H9 (cell line): Measurements from ENCODE around the gene DCDC2C. TPM values are rescaled to one million over a fixed set of nuclear protein-coding genes. Genes with fewer than 3 reads are reported as not detected.

ENCODE experiments used
- DNase-seq: peaks from one replicate; pipeline ENCODE4 v3.0.0-alpha.2; 2017
- H2AFZ ChIP-seq: one replicate; pipeline ENCODE4 v1.6.1; 2013; ENCODE audit warnings: mild to moderate bottlenecking, low read length, control low read depth, moderate library complexity
- H2AK5ac ChIP-seq: 2 replicates; pipeline ENCODE4 v1.6.1; 2013; ENCODE audit warnings: low read length, control low read depth, mixed read lengths; ENCODE audit not compliant: insufficient read length
- H2BK120ac ChIP-seq: one replicate; pipeline ENCODE4 v1.6.1; 2013; ENCODE audit warnings: low read depth, mild to moderate bottlenecking, low read length, control low read depth, inconsistent platforms; ENCODE audit not compliant: poor library complexity, severe bottlenecking
- H2BK12ac ChIP-seq: 2 replicates; pipeline ENCODE4 v1.6.1; 2013; ENCODE audit warnings: low read length, control low read depth, mixed read lengths, low read depth; ENCODE audit not compliant: insufficient read length
- H2BK15ac ChIP-seq: 2 replicates; pipeline ENCODE4 v1.6.1; 2013; ENCODE audit warnings: low read depth, low read length, control low read depth
- H2BK20ac ChIP-seq: one replicate; pipeline ENCODE4 v1.6.1; 2013; ENCODE audit warnings: low read depth, mild to moderate bottlenecking, low read length, control low read depth, inconsistent platforms; ENCODE audit not compliant: poor library complexity, severe bottlenecking
- H2BK5ac ChIP-seq: 2 replicates; pipeline ENCODE4 v1.6.1; 2013; ENCODE audit warnings: low read length, control low read depth, mixed read lengths; ENCODE audit not compliant: insufficient read length
- H3K14ac ChIP-seq: 2 replicates; pipeline ENCODE4 v1.6.1; 2013; ENCODE audit warnings: low read length, control low read depth; ENCODE audit not compliant: insufficient read depth
- H3K18ac ChIP-seq: 2 replicates; pipeline ENCODE4 v1.6.1; 2013; ENCODE audit warnings: low read depth, mild to moderate bottlenecking, mixed read lengths, low read length, control low read depth; ENCODE audit not compliant: insufficient read length
- H3K23ac ChIP-seq: 2 replicates; pipeline ENCODE4 v1.6.1; 2013; ENCODE audit warnings: low read length, control low read depth, mixed read lengths, low read depth; ENCODE audit not compliant: insufficient read length
- H3K23me2 ChIP-seq: 2 replicates; pipeline ENCODE4 v1.6.1; 2013; ENCODE audit warnings: low read depth, mild to moderate bottlenecking, mixed read lengths, low read length, control low read depth; ENCODE audit not compliant: insufficient read length, poor library complexity, severe bottlenecking
- H3K27ac ChIP-seq: 2 replicates; pipeline ENCODE4 v1.5.1; 2013; ENCODE audit warnings: low read length, control low read depth, mixed read lengths, low read depth; ENCODE audit not compliant: insufficient read length
- H3K27me3 ChIP-seq: 2 replicates; pipeline ENCODE4 v1.6.1; 2013; ENCODE audit warnings: low read length, control low read depth, inconsistent platforms; ENCODE audit not compliant: insufficient read depth
- H3K4ac ChIP-seq: 2 replicates; pipeline ENCODE4 v1.6.1; 2013; ENCODE audit warnings: low read depth, mild to moderate bottlenecking, control low read depth, inconsistent platforms, low read length, moderate library complexity
- H3K4me1 ChIP-seq: 2 replicates; pipeline ENCODE4 v1.6.1; 2013; ENCODE audit warnings: low read length, control low read depth, inconsistent platforms; ENCODE audit not compliant: insufficient read depth
- H3K4me2 ChIP-seq: 2 replicates; pipeline ENCODE4 v1.6.1; 2013; ENCODE audit warnings: low read length, control low read depth, mixed read lengths; ENCODE audit not compliant: insufficient read length, insufficient read depth
- H3K56ac ChIP-seq: 2 replicates; pipeline ENCODE4 v1.6.1; 2013; ENCODE audit warnings: low read depth, mild to moderate bottlenecking, mixed read lengths, low read length, control low read depth; ENCODE audit not compliant: insufficient read length
- H3K79me1 ChIP-seq: 2 replicates; pipeline ENCODE4 v1.6.1; 2013; ENCODE audit warnings: low read depth, mild to moderate bottlenecking, moderate library complexity, low read length, control low read depth, inconsistent platforms; ENCODE audit not compliant: insufficient read depth, poor library complexity, severe bottlenecking
- H3K79me2 ChIP-seq: 2 replicates; pipeline ENCODE4 v1.6.1; 2013; ENCODE audit warnings: low read length, control low read depth, inconsistent platforms; ENCODE audit not compliant: insufficient read depth
- H3K9ac ChIP-seq: 2 replicates; pipeline ENCODE4 v1.6.1; 2013; ENCODE audit warnings: low read length, control low read depth, mixed read lengths; ENCODE audit not compliant: insufficient read length; ENCODE audit errors: extremely low read depth
- H3K9me3 ChIP-seq: one replicate; pipeline ENCODE4 v1.6.1; 2013; ENCODE audit warnings: low read depth, low read length, inconsistent platforms; ENCODE audit not compliant: control insufficient read depth
- H3T11ph ChIP-seq: one replicate; pipeline ENCODE4 v1.6.1; 2013; ENCODE audit warnings: mild to moderate bottlenecking, low read length, control low read depth, inconsistent platforms
- H4K20me1 ChIP-seq: one replicate; pipeline ENCODE4 v1.6.1; 2013; ENCODE audit not compliant: control insufficient read depth, insufficient read length, insufficient read depth
- H4K5ac ChIP-seq: 2 replicates; pipeline ENCODE4 v1.6.1; 2013; ENCODE audit warnings: low read depth, mild to moderate bottlenecking, mixed read lengths, low read length, control low read depth; ENCODE audit not compliant: insufficient read length
- H4K8ac ChIP-seq: replicated peaks from 2 replicates; pipeline ENCODE4 v1.6.1; 2013; ENCODE audit warnings: low read length, control low read depth, mixed read lengths, low read depth; ENCODE audit not compliant: insufficient read length
- H4K91ac ChIP-seq: 2 replicates; pipeline ENCODE4 v1.6.1; 2013; ENCODE audit warnings: low read depth, mild to moderate bottlenecking, moderate library complexity, mixed read lengths, low read length, control low read depth; ENCODE audit not compliant: insufficient read length
- H3K27ac Mint-ChIP-seq, 3 experiments: 2 replicates in 2 of 3; 3 replicates in 1 of 3; pipeline ENCODE4 v1.8.0; 2020 to 2021; ENCODE audit warnings: mixed read lengths in 3 of 3, mild to moderate bottlenecking in 1 of 3, moderate library complexity in 1 of 3
- H3K27me3 Mint-ChIP-seq: 2 replicates; pipeline ENCODE4 v1.8.0; 2021; ENCODE audit warnings: low read depth, mild to moderate bottlenecking, moderate library complexity, mixed read lengths
- H3K36me3 Mint-ChIP-seq, 3 experiments: 2 replicates in 2 of 3; 3 replicates in 1 of 3; pipeline ENCODE4 v1.8.0; 2020 to 2021; ENCODE audit warnings: low read depth in 3 of 3, mixed read lengths in 3 of 3; ENCODE audit not compliant: insufficient read depth in 1 of 3
- H3K4me1 Mint-ChIP-seq, 2 experiments: 2 replicates each; pipeline ENCODE4 v1.8.0; 2020; ENCODE audit warnings: mixed read lengths in 2 of 2
- H3K4me3 Mint-ChIP-seq, 2 experiments: 2 replicates in 1 of 2; 3 replicates in 1 of 2; pipeline ENCODE4 v1.8.0; 2020 to 2021; ENCODE audit warnings: mild to moderate bottlenecking in 2 of 2, mixed read lengths in 2 of 2, moderate library complexity in 1 of 2
- H3K9me3 Mint-ChIP-seq, 2 experiments: 2 replicates in 1 of 2; 3 replicates in 1 of 2; pipeline ENCODE4 v1.8.0; 2020; ENCODE audit warnings: mild to moderate bottlenecking in 2 of 2, mixed read lengths in 2 of 2, moderate library complexity in 1 of 2
- CTCF ChIP-seq: fragments of 200-600 bp; sonication (generic); conservative IDR thresholded peaks from 3 replicates; pipeline ENCODE4 v1.8.0; 2021; ENCODE audit warnings: antibody characterized with exemption, mild to moderate bottlenecking
- WGBS: extraction: QIAGEN DNeasy Blood & Tissue Kit; methylation state at CpG from one replicate; pipeline ENCODE4 v1.1.7; 2013; ENCODE audit warnings: missing lambda C conversion rate, low lambda C conversion rate, mixed read lengths; ENCODE audit not compliant: insufficient read length; ENCODE audit errors: extremely low coverage; 5-methylcytosine and 5-hydroxymethylcytosine counted together
- total RNA-seq: library from RNA; stranded (reverse); gene quantifications from 2 replicates; pipeline ENCODE4 v1.2.1, GENCODE V29; 2021

The DCDC2C gene
- total RNA-seq, 1 experiment from 2014 or later: not detected

GRCh38 chr2:3806168-3806567, 102.8 kb downstream of the DCDC2C start:
- Histone ChIP-seq H3K27me3 (no peaks in the 10 kb centered on the region), H3K79me1 (no peaks in the 10 kb centered on the region), H3K9me3 (no peaks in the 10 kb centered on the region), H2BK5ac (no peak overlapping the region), H2AK5ac (no peak overlapping the region), H4K20me1 (no peaks in the 10 kb centered on the region), H4K8ac (no peak overlapping the region), H3T11ph (no peak overlapping the region), H3K9ac (no peak overlapping the region), H2BK12ac (no peak overlapping the region), H4K5ac (no peak overlapping the region), H3K18ac (no peak overlapping the region), H2BK120ac (no peak overlapping the region), H3K23ac (no peak overlapping the region), H3K4ac (no peak overlapping the region), H2BK15ac (no peak overlapping the region), H3K14ac (no peak overlapping the region), H3K79me2 (no peaks in the 10 kb centered on the region), H3K56ac (no peak overlapping the region), H3K27ac (no peak overlapping the region), H2BK20ac (no peak overlapping the region), H2AFZ (no peak overlapping the region), H3K23me2 (no peaks in the 10 kb centered on the region), H3K4me2 (no peak overlapping the region), H4K91ac (no peak overlapping the region), H3K4me1 (no peaks in the 10 kb centered on the region)
- Mint-ChIP-seq H3K4me1 (peaks cover 4% of the 10 kb centered on the region in 2 experiments; a peak in 3 of 4 replicates), H3K4me3 (no peak overlapping the region), H3K27me3 (no peaks in the 10 kb centered on the region), H3K27ac (no peak overlapping the region), H3K9me3 (peaks cover 9 to 12% of the 10 kb centered on the region in 2 experiments; a peak in 4 of 5 replicates), H3K36me3 (peaks cover 0 to 4% (median 0%) of the 10 kb centered on the region in 3 experiments; a peak in 2 of 7 replicates)
- DNase-seq: no peak
- no CpG with 5 or more reads among the region's 10 CpGs for WGBS
- no peak for TF ChIP-seq CTCF
